GM15510 (cell line): ENCODE results near the gene GAA.

Experiments
- POLR2A ChIP-seq: IDR thresholded peaks from 3 replicates; pipeline ENCODE4 v1.6.1; 2011; ENCODE audit warnings: borderline replicate concordance; ENCODE audit not compliant: insufficient read length; ENCODE audit errors: extremely low read depth

GAA gene

DNA sequence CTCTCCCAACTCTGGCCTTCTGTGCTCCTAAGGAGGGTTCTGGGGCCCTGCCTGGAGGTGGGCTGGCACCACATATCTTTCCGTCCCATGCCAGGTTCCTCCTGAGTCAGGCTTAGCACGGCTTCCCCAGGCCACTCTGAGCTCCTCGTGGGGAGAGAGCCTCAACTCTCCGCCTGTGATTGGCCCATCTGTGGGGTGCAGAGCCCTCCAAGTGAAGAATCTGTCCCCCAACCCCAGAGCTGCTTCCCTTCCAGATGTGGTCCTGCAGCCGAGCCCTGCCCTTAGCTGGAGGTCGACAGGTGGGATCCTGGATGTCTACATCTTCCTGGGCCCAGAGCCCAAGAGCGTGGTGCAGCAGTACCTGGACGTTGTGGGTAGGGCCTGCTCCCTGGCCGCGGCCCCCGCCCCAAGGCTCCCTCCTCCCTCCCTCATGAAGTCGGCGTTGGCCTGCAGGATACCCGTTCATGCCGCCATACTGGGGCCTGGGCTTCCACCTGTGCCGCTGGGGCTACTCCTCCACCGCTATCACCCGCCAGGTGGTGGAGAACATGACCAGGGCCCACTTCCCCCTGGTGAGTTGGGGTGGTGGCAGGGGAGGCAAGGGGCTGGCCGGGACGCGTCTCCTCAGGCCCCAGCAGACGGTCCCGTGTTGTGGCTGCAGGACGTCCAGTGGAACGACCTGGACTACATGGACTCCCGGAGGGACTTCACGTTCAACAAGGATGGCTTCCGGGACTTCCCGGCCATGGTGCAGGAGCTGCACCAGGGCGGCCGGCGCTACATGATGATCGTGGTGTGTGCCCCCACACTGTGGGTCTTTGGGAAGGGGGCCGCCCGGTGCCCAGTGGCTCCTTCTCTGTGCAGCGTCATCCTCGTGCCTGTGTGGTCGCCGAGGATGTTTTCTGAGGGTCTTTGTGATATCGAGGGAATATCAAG is 6.9 kb downstream of the GAA start:
- no peak for TF ChIP-seq POLR2A

DNA sequence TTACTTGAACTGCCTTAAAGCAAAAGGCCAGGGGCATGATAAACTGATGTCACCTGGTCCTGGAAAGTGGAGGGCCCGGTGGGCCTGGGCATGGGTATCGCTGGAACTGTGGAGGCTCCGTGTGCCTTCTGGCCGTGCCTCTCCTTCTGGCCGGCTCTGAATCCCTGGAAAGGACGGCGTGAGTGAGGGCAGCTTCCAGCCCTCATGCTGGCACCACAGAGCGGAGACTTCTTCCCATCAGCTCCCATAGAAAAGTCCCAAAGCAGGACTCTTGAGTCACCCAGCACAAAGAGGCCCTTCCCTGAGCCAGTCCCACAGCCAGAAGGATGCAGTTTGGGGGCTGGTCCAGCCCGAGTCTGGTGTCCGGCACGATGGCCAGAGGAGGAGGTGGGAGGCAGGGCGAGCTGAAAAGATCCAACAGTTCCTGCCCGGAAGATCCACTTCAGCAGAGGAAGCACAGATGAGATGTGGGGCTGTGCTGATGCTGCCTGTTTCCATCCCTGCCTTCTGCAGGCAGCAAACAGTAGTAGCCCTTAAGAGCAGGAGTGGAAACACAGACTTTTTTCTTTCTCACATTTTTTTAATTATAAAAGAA is 7.8 kb downstream of the GAA start:
- no peak for TF ChIP-seq POLR2A

DNA sequence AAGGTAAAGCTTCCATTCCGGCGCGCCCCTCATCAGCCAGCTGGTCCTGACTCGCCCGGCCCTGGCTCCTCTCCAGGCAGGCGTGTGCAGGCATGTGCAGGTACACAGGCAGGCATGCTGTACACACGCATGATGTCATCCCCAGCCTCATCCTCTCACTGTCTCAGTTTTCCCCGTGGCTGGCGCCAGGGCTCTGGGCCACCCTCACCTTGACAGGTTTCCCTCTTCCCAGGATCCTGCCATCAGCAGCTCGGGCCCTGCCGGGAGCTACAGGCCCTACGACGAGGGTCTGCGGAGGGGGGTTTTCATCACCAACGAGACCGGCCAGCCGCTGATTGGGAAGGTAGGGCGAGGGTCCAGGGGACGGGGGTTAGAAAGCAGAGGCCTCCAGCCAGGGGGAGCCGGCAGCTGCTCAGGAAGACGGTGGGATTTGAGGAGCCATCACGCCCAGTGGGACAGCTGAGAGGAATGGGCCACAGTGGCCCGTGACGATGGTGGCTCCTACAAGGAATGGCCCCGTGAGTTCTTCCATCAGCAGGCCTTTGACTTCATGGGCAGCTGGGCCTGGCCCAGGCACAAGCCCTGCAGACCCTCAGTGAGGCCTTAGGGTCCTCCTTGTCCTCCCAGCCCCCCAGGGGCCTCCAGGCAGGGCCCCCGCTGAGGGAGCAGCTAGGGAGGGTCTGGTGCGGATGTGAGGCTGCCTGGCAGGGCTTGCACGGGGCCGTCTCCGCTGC is 8.5 kb downstream of the GAA start:
- no peak for TF ChIP-seq POLR2A

DNA sequence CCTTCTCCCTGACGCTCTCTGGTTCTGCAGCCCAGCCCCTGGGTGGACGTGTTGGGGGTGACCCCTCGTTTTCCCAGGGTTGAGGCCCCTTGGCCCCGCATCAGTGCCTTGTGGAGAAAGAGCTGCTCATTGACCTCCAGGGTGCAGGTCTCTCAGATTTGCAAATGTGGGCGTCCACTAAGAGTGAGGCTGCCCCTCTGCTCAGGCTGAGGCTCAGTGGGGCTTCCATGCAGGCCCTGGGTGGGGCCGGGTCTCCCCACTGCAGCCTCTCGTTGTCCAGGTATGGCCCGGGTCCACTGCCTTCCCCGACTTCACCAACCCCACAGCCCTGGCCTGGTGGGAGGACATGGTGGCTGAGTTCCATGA is 9.0 kb downstream of the GAA start:
- no peak for TF ChIP-seq POLR2A

DNA sequence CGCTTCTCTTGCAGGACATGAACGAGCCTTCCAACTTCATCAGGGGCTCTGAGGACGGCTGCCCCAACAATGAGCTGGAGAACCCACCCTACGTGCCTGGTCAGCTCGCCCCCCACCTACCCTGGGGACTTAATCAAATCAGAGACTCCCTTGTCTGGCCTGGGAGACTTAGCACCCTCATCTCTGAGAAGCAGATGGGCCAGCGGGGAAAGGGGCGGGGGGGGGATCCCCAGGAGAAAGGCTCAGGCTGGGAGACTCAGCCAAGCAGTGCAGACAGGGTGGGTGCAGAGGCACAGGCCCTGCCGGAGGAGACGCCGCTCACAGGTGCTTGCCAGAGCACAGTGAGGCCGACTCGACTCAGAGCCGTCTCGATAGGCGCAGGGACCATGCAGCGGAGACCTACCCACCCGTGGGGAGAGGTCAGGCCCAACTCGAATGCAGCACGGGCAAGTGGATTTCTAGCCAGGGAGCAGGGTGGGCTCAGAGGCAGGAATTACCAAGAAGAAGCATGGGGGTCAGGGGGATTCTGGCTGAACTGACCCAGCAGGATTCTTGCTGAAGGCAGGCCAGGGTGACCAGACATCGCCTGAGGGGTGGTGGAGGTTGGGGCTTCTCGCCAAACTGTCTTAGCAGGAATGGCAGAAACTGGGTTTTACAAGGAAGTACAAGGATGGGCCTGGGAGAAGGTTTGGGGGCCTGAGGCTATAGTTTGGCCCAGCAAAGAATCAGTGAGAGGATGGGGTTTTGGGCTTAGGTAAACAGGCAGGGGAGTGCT is 9.7 kb downstream of the GAA start:
- no peak for TF ChIP-seq POLR2A

DNA sequence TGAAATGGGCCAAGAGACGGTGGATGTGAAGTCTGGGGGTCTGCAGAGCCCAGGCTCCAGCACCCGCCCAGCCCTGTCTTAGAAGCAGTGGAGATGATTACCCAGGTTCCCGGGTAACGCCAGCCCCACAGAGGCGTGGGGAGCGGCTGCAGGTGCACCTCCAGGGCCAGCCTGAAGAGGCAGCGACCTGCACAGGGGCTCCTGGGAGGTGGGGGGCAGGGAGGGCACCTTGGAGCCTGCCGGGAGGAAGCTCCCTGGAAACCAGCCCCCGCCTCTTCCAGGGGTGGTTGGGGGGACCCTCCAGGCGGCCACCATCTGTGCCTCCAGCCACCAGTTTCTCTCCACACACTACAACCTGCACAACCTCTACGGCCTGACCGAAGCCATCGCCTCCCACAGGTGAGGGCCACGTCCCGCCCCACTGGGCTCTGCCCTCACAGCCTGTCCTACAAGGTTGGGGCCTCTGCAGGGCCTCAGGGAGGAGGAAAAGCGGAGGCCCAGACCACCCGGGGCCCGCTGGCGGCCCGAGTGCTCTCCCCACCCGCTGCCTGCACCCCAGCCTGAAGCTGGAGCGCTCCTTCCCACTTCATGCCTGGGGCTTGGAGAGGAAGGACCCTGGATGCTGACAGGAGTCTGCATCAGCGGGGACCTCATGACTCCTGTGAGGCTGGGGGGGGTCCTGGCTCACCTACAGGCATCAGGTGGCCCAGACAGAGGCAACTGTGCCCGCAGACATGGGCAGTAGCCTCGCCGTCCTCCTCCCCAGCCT is 10.5 kb downstream of the GAA start:
- no peak for TF ChIP-seq POLR2A

DNA sequence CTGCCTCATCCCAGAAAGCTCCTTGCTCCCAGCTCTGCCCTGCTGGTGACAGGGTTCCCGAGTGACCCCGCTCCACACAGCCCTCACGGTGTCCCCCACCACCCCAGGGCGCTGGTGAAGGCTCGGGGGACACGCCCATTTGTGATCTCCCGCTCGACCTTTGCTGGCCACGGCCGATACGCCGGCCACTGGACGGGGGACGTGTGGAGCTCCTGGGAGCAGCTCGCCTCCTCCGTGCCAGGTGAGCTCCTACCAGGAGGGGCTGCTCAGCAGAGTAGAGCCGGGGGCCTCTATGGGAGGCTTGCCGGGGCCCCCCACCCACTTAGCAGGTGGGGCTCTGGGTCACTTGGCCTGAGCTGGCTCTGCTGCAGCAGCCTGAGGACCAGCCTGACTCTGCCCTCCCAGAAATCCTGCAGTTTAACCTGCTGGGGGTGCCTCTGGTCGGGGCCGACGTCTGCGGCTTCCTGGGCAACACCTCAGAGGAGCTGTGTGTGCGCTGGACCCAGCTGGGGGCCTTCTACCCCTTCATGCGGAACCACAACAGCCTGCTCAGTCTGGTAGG is 11.2 kb downstream of the GAA start:
- TF ChIP-seq POLR2A, result no peak

DNA sequence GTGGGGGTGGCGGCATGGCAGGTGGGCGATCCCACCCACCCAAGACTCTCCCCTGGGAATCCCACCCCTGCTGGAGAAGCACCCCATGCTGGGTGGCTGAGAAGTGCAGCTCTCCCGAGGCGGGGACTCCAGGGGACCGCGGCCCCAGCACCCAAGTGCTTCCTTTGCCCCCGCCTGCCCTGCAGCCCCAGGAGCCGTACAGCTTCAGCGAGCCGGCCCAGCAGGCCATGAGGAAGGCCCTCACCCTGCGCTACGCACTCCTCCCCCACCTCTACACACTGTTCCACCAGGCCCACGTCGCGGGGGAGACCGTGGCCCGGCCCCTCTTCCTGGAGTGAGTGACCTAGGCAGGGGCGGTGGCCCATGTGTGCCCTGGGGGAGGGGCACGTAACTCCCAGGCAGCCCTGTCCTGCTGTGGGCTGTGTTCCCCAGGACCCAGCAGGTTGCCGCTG is 11.7 kb downstream of the GAA start:
- TF ChIP-seq POLR2A, result no peak

DNA sequence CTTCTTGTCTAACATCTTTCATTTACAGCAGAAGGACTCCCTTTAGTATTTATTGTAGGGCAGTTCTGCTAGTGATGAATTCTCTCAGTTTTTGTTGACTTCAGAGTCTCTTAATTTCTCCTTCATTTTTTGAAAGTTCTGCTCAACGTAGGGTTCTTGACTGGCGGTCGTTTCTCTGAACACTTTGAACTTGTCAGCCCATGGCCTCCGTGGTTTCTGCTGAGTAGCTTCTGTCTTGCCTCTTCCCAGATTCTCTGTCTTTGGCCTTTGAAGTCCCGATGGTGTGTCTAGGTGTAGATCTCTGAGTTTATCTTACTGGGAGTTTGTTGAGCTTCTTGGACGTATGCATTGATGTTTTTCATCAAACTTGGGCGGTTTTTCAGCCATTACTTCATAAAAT is 13.4 kb downstream of the GAA start:
- TF ChIP-seq POLR2A, result no peak

DNA sequence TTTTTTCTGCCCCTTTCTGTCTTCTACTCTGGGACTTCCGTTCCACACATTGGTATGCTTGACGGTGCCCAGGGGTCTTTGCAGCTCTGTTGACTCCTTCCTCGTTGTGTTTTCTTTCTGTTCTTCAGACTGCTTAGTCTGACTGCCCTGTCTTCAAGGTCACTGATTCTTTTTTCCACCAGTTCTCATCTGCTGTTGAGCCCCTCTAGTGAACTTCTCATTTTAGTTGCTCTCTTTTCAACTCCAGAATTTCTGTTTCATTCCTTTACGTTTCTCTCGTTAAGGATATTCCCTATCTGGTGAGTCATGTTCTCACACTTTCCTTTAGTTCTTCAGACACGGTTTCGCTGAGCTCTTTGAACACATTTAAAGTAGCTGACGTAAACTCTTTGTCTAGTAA is 13.8 kb downstream of the GAA start:
- no peak for TF ChIP-seq POLR2A

DNA sequence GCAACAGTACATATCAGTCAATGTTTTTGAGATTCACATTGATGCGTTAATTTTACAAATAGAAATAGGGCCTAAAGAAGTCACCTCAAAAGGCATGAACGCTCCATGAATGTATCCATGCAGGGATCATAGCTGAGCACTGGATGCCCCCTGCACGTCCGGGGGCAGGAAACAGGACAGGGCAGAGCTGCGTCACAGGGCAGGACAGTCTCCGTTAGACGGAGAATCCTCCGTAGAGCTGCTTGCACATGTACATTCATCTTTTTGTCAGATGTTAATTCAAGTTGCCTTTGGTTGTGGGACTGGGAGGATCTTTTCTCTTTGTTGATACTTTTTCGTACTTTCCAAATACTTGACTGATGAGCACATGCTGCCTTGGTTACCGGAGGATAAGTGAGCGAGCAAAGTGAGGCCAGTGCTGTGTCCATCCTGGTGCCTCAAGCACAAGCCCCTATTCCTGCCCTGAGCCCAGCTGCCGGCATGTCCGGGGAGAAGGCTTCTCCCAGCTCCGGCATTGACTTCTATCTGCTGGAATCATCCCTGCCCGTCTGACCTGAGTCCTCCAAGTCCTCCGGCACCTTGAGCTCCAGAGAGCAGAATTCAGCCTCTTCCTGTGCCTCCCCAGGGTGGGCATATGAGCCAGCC is 15.0 kb downstream of the GAA start:
- no peak for TF ChIP-seq POLR2A

DNA sequence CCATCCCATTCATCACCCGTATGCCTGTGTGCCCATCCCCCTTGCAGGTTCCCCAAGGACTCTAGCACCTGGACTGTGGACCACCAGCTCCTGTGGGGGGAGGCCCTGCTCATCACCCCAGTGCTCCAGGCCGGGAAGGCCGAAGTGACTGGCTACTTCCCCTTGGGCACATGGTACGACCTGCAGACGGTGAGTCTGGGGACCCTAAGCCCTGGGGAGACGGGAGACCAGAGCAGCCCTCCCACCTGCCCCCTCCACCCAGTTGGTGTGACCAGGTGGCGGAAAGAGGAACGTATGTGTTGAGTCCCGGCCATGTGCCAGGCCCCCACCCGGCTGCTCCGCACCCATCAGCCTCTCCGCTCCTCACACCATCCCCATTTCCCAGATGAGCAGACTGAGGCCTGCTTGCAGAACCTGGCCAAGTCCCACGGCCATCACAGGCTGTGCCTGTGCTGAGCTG is 15.6 kb downstream of the GAA start:
- TF ChIP-seq POLR2A, result no peak
